WI38 (cell line): Measurements from ENCODE around the gene FMOD.

Experiments
- H3K4me3 ChIP-seq: 2 replicates; pipeline ENCODE4 v1.5.1; 2011; ENCODE audit warnings: low read depth, mild to moderate bottlenecking, control low read depth, low read length
- TF ChIP-seq, protein P1 (sequence below): IDR thresholded peaks from 2 replicates; pipeline ENCODE4 v1.5.1; 2012; ENCODE audit warnings: low read depth, mild to moderate bottlenecking, control low read depth, low read length

The FMOD gene

DNA sequence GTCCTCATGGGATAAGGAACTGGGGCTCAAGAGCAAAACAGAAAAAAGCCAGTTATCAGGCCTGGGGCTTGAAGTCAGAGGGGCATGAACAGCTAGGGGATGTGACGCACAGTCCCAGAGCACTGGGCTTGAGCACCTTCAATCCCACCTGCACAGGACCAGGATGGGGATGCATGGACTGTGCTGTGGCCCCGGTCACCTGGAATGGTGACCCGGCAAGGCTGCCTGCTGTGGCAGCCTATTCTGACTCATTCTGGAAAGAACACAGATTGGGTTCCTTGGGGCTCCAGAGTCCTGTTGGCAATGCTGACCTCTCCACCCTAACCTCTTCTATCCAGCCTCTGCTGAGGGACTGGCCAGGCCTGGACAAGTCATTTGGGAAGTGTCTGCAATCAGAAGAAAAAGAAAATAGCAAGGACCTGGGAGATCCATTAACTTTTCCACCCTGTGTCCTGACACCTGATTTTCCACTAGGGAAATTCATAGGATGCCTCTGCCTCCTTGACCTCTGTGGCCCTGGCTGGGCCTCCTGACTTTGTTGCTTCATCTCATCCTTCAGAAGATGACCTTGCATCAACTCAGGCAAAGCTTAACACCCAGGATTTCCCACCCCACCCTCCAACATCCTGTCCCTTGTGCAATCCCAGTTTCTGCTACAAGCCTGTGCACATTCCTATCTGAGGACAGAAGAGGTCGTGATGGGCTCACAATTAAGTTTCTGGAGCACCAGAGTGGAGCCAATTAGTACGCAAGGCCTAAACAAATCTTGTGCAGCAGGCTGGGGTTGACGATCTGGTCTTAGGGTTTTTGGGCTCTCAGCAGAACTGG is 17.9 kb upstream of the FMOD start:
- no peak overlapping the region for H3K4me3 ChIP-seq
- TF ChIP-seq, protein P1, sequence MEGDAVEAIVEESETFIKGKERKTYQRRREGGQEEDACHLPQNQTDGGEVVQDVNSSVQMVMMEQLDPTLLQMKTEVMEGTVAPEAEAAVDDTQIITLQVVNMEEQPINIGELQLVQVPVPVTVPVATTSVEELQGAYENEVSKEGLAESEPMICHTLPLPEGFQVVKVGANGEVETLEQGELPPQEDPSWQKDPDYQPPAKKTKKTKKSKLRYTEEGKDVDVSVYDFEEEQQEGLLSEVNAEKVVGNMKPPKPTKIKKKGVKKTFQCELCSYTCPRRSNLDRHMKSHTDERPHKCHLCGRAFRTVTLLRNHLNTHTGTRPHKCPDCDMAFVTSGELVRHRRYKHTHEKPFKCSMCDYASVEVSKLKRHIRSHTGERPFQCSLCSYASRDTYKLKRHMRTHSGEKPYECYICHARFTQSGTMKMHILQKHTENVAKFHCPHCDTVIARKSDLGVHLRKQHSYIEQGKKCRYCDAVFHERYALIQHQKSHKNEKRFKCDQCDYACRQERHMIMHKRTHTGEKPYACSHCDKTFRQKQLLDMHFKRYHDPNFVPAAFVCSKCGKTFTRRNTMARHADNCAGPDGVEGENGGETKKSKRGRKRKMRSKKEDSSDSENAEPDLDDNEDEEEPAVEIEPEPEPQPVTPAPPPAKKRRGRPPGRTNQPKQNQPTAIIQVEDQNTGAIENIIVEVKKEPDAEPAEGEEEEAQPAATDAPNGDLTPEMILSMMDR: peak; percentile 17; the same call in 1 of the 2 replicates

GRCh38 chr1:203367057-203367456 is 16.1 kb upstream of the FMOD start:
- H3K4me3 ChIP-seq: no peak overlapping the region
- TF ChIP-seq, protein P1: no peak

- H3K4me3 ChIP-seq: no peak overlapping the region
- TF ChIP-seq, protein P1: no peak
Measured at GRCh38 chr1:203366476-203366875, 15.6 kb upstream of the FMOD start.

DNA sequence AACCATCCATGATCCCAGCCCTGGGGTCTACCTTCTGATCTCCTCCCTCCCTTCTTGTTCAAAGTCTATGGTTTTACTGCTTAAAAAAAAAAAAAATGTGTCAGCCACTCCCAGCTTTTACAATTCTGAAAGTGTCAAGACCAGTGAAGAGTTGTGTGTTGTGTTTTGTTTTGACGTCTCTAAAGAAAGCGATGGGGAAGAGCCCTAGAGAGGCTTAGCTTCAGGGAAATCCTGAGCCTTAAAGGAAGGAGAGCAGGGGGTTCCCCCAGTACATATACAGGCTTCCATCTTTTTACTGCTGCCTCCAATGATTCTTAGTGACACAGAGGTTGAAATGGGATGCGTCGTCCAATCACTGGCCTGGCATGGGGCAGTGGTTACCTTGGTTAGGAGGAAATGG is 13.9 kb upstream of the FMOD start:
- TF ChIP-seq, protein P1: no peak
- H3K4me3 ChIP-seq: no peak overlapping the region

DNA sequence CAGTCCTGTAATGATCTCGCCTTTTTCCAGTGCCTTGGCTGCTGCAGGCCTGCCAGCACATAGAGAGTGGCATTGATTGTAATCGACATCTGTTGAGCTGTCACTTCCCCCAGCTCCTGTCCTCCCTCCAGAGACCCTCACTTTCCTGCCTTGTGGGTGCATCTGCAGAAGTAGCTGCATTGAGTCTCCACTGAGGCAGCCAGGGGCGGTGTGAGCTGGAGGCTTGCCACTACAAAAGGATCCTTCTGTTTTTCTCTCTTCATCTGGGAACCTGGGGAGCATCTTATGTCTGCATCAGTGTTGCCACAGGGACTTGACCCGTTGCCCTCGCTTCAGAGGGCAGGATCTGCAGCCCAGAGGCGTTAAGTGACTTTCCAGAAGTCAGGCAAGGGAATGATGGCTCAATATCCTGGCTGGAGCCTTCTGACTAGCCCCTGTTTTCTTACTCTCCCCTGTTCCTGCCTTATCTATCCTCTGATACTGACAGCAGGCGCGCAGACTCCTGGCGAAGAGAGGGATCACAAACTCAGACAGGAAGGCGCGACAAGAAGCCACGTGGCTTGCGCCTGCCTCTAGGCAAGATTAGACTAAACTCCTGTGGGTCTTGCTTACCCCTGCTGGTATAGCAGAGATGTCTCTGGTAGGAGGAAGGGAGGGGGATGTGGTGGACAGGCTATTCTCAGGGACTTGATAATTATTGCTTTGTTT is 13.3 kb upstream of the FMOD start:
- TF ChIP-seq, protein P1: no peak
- H3K4me3 ChIP-seq: no peak overlapping the region

- TF ChIP-seq, protein P1: no peak
- no peak overlapping the region for H3K4me3 ChIP-seq
Measured at GRCh38 chr1:203362720-203363025, 11.8 kb upstream of the FMOD start.
